ENCODE measurements around the gene SAFB2. TPM values are rescaled to one million over a fixed set of nuclear protein-coding genes. Genes with fewer than 3 reads are reported as not detected.

SAFB2 gene
- total RNA-seq (2022) (98.6 and 118 TPM in 2 replicates), Bru-seq, nascent RNA (percentile 83 among the genes with signal in this experiment), BruChase-seq, experiment 1, labeled RNA remaining after a 6-hour chase (percentile 87 among the genes with signal in this experiment), BruChase-seq, experiment 2, labeled RNA remaining after a 2-hour chase (percentile 87 among the genes with signal in this experiment)
- long read RNA-seq, transcript SAFB2-201 (21 exons, 3,371 nt), result major isoform, 88 of 148 reads
- long read RNA-seq, partial matches to known transcripts, result 19 of 148 reads
- long read RNA-seq, other reads (novel, unspliced or antisense), result 41 of 148 reads

- no peaks in the 10 kb centered on the region for H3K9me3 Mint-ChIP-seq (ENCODE audit: unreplicated experiment)
- no peak for TF ChIP-seq CTCF (IDR thresholded peaks at IDR 0.05; ENCODE audit: unreplicated experiment)
- peak within 1 kb of the TSS; percentile 100 for H3K27ac Mint-ChIP-seq (ENCODE audit: low read depth, unreplicated experiment)
- ChIA-PET POLR2A (interaction anchor here (0.6 to 3.4 kb wide), 34 partner anchors 8 to 1253 kb away, joined by 3 to 21 read pairs (median 4); partner anchors contain the start of genes CATSPERD, KDM4B, LONP1 and NDUFA11), CTCF (interaction anchor here (0.6 to 1.0 kb wide), 4 partner anchors 65 to 605 kb away, joined by 3 to 4 read pairs (median 3); partner anchors contain the start of gene RPL36)
- H3K4me1 Mint-ChIP-seq (ENCODE audit: insufficient read depth, unreplicated experiment), result peaks cover 41% of the 10 kb centered on the region
- no peaks in the 10 kb centered on the region for H3K27me3 Mint-ChIP-seq (ENCODE audit: insufficient read depth, unreplicated experiment)
- no TSS peak for BruUV-seq (replicated peaks)
- peak within 1 kb of the TSS; percentile 100 for H3K4me3 Mint-ChIP-seq (ENCODE audit: unreplicated experiment)
- peak; percentile 100 for DNase-seq (ENCODE audit: unreplicated experiment)
- H3K36me3 Mint-ChIP-seq (ENCODE audit: insufficient read depth, unreplicated experiment), result peaks cover 78% of the 10 kb centered on the region
- intact Hi-C loops (cut with micrococcal nuclease), result no loop called here
These were observed at the start of gene SAFB2, which contains the start of gene SAFB for GRCh38 chr19:5622465-5623396. TSS of gene SAFB2 (minus strand) at chr19:5622776. CDS start at chr19:5622715, 61 bp downstream. TSS of gene SAFB (plus strand) at chr19:5623083. CDS start at chr19:5623206, 123 bp downstream.

GRCh38 chr19:5671600-5671999, 49.0 kb upstream of the SAFB2 start:
- no peak for DNase-seq (ENCODE audit: unreplicated experiment)
- CTCF ChIA-PET, result interaction anchor here (0.6 to 1.2 kb wide), 2 partner anchors 11 to 15 kb away, joined by 3 read pairs; no protein-coding TSS in a partner anchor
- H3K4me3 Mint-ChIP-seq (ENCODE audit: unreplicated experiment), result no peak overlapping the region
- H3K9me3 Mint-ChIP-seq (ENCODE audit: unreplicated experiment), result no peaks in the 10 kb centered on the region
- TF ChIP-seq CTCF (IDR thresholded peaks at IDR 0.05; ENCODE audit: unreplicated experiment), result no peak
- H3K36me3 Mint-ChIP-seq (ENCODE audit: insufficient read depth, unreplicated experiment), result peaks cover 51% of the 10 kb centered on the region
- intact Hi-C loops (cut with micrococcal nuclease), result no loop called here
- BruUV-seq (replicated peaks), result no TSS peak
- POLR2A ChIA-PET, result interaction anchor here (1.6 kb wide), 1 partner anchor 19 kb away, joined by 5 read pairs; no protein-coding TSS in a partner anchor
- no peak overlapping the region for H3K27ac Mint-ChIP-seq (ENCODE audit: low read depth, unreplicated experiment)
- peaks cover 15% of the 10 kb centered on the region for H3K4me1 Mint-ChIP-seq (ENCODE audit: insufficient read depth, unreplicated experiment)
- no peaks in the 10 kb centered on the region for H3K27me3 Mint-ChIP-seq (ENCODE audit: insufficient read depth, unreplicated experiment)

- Mint-ChIP-seq H3K9me3 (ENCODE audit: unreplicated experiment) (no peaks in the 10 kb centered on the region), H3K4me1 (ENCODE audit: insufficient read depth, unreplicated experiment) (peaks cover 5% of the 10 kb centered on the region), H3K36me3 (ENCODE audit: insufficient read depth, unreplicated experiment) (peaks cover 74% of the 10 kb centered on the region), H3K4me3 (ENCODE audit: unreplicated experiment) (no peak overlapping the region), H3K27ac (ENCODE audit: low read depth, unreplicated experiment) (no peak overlapping the region), H3K27me3 (ENCODE audit: insufficient read depth, unreplicated experiment) (no peaks in the 10 kb centered on the region)
- intact Hi-C loops (cut with micrococcal nuclease), result no loop called here
- CTCF ChIA-PET, result interaction anchor here (0.6 kb wide), 1 partner anchor 794 kb away, joined by 3 read pairs; no protein-coding TSS in a partner anchor
- POLR2A ChIA-PET, result no interaction called here
- no peak for TF ChIP-seq CTCF (IDR thresholded peaks at IDR 0.05; ENCODE audit: unreplicated experiment)
- no peak for DNase-seq (ENCODE audit: unreplicated experiment)
- BruUV-seq (replicated peaks), result no TSS peak
These were observed 46.6 kb upstream of the SAFB2 start for GRCh38 chr19:5669212-5669611.

Data from MCF 10A (cell line).